Fibroblast of lung (primary cell): ENCODE data around the gene C3. TPM values are rescaled to one million over a fixed set of nuclear protein-coding genes. Genes with fewer than 3 reads are reported as not detected.

Experiments
- DNase-seq, 2 donors: peaks; one replicate each; pipeline versions ENCODE4 v3.0.0 to v3.0.0-alpha.2; 2010; ENCODE audit warnings: low read depth in 2 of 2
- H2AFZ ChIP-seq: 2 replicates; pipeline ENCODE4 v1.5.1; 2012; ENCODE audit warnings: low read length, control low read depth, inconsistent platforms
- H3K27ac ChIP-seq: 2 replicates; pipeline ENCODE4 v1.5.1; 2011; ENCODE audit warnings: low read length, control low read depth; ENCODE audit not compliant: insufficient read depth
- H3K27me3 ChIP-seq: 2 replicates; pipeline ENCODE4 v1.5.1; 2011; ENCODE audit warnings: mild to moderate bottlenecking, low read length; ENCODE audit not compliant: control insufficient read depth, insufficient read depth
- H3K36me3 ChIP-seq: 2 replicates; pipeline ENCODE4 v1.5.1; 2011; ENCODE audit warnings: low read length; ENCODE audit not compliant: control insufficient read depth, insufficient read depth
- H3K4me1 ChIP-seq: 2 replicates; pipeline ENCODE4 v1.5.1; 2011; ENCODE audit warnings: low read length; ENCODE audit not compliant: control insufficient read depth, insufficient read depth; ENCODE audit errors: extremely low read depth
- H3K4me2 ChIP-seq: 2 replicates; pipeline ENCODE4 v1.5.1; 2011; ENCODE audit warnings: low read length, control low read depth; ENCODE audit not compliant: insufficient read depth; ENCODE audit errors: extremely low read depth
- H3K4me3 ChIP-seq, 4 experiments: fragments of 200-600 bp in 1 of 4; sonication (generic) in 1 of 4; replicated peaks in 1 of 4; 2 replicates each; pipeline ENCODE4 v1.5.1; 2011 to 2016; ENCODE audit warnings: low read length in 4 of 4, low read depth in 3 of 4, mild to moderate bottlenecking in 3 of 4, control low read depth in 2 of 4, inconsistent platforms in 1 of 4, mixed read lengths in 1 of 4; ENCODE audit not compliant: insufficient read depth in 1 of 4; ENCODE audit errors: control extremely low read depth in 1 of 4
- H3K79me2 ChIP-seq: 2 replicates; pipeline ENCODE4 v1.5.1; 2012; ENCODE audit warnings: mild to moderate bottlenecking, low read length, inconsistent platforms; ENCODE audit not compliant: control insufficient read depth, insufficient read depth
- H3K9ac ChIP-seq: 2 replicates; pipeline ENCODE4 v1.5.1; 2011; ENCODE audit warnings: mild to moderate bottlenecking, low read length, control low read depth; ENCODE audit not compliant: insufficient read depth
- H3K9me3 ChIP-seq: 2 replicates; pipeline ENCODE4 v1.5.1; 2012; ENCODE audit warnings: low read depth, low read length; ENCODE audit not compliant: control insufficient read depth, insufficient read depth
- H4K20me1 ChIP-seq: 2 replicates; pipeline ENCODE4 v1.5.1; 2011; ENCODE audit warnings: low read length; ENCODE audit not compliant: control insufficient read depth, insufficient read depth; ENCODE audit errors: extremely low read depth
- EZH2 ChIP-seq: IDR thresholded peaks from 2 replicates; pipeline ENCODE4 v1.5.1; 2012; ENCODE audit warnings: low read length, control low read depth, mild to moderate bottlenecking; ENCODE audit errors: missing control alignments
- polyA plus RNA-seq, 2 donors: library from polyadenylated mRNA; depleted of rRNA in 1 of 2; stranded (reverse) in 1 of 2; unstranded in 1 of 2; fragments of >200 nt; gene quantifications; 2 replicates each; pipeline ENCODE4 v1.2.1, GENCODE V29; 2011 to 2012; ENCODE audit warnings: missing spikeins in 1 of 2
- total RNA-seq: library from RNA; depleted of rRNA; stranded (reverse); fragments of >200 nt; gene quantifications from 2 replicates; pipeline ENCODE4 v1.2.1, GENCODE V29; 2014
- TF ChIP-seq, protein P1 (sequence below), 2 donors: IDR thresholded peaks in 1 of 2; conservative IDR thresholded peaks in 1 of 2; 1 replicate in 1 of 2; 2 replicates in 1 of 2; pipeline ENCODE4 v1.5.1; 2011 to 2012; ENCODE audit warnings: low read length in 2 of 2, control low read depth in 1 of 2, inconsistent platforms in 1 of 2, low read depth in 1 of 2, mild to moderate bottlenecking in 1 of 2

C3 gene
- total and polyA plus RNA-seq, 2 donors (not counting 1 experiment from before 2014, with no cell fraction given) = 1.2 to 2.5 TPM

GRCh38 chr19:6713773-6714692 is 6.4 kb downstream of the C3 start:
- Histone ChIP-seq H3K27me3 (no peaks in the 10 kb centered on the region), H3K4me3 (no peak overlapping the region), H4K20me1 (no peaks in the 10 kb centered on the region), H3K79me2 (no peaks in the 10 kb centered on the region), H3K27ac (no peak overlapping the region), H3K36me3 (no peaks in the 10 kb centered on the region), H3K9me3 (no peaks in the 10 kb centered on the region), H3K4me2 (no peak overlapping the region), H3K9ac (no peak overlapping the region), H2AFZ (no peak overlapping the region), H3K4me1 (no peaks in the 10 kb centered on the region)
- no peak for DNase-seq
- TF ChIP-seq, protein P1, sequence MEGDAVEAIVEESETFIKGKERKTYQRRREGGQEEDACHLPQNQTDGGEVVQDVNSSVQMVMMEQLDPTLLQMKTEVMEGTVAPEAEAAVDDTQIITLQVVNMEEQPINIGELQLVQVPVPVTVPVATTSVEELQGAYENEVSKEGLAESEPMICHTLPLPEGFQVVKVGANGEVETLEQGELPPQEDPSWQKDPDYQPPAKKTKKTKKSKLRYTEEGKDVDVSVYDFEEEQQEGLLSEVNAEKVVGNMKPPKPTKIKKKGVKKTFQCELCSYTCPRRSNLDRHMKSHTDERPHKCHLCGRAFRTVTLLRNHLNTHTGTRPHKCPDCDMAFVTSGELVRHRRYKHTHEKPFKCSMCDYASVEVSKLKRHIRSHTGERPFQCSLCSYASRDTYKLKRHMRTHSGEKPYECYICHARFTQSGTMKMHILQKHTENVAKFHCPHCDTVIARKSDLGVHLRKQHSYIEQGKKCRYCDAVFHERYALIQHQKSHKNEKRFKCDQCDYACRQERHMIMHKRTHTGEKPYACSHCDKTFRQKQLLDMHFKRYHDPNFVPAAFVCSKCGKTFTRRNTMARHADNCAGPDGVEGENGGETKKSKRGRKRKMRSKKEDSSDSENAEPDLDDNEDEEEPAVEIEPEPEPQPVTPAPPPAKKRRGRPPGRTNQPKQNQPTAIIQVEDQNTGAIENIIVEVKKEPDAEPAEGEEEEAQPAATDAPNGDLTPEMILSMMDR (conservative IDR thresholded peaks at IDR 0.05 in 1 of 2, IDR thresholded peaks at IDR 0.05 in 1 of 2; ENCODE audit: low read depth in 1 of 2, low read length in 2 of 2) = no peak
- TF ChIP-seq EZH2 = no peak

GRCh38 chr19:6712692-6713670 is 7.5 kb downstream of the C3 start:
- no peak overlapping the region for H3K4me3 ChIP-seq
- no peak overlapping the region for H3K9ac ChIP-seq
- H2AFZ ChIP-seq = no peak overlapping the region
- no peak overlapping the region for H3K4me2 ChIP-seq
- H3K27ac ChIP-seq = no peak overlapping the region
- H4K20me1 ChIP-seq = no peaks in the 10 kb centered on the region
- DNase-seq = no peak
- no peaks in the 10 kb centered on the region for H3K27me3 ChIP-seq
- no peaks in the 10 kb centered on the region for H3K79me2 ChIP-seq
- no peaks in the 10 kb centered on the region for H3K9me3 ChIP-seq
- no peaks in the 10 kb centered on the region for H3K36me3 ChIP-seq
- H3K4me1 ChIP-seq = no peaks in the 10 kb centered on the region
- no peak for TF ChIP-seq EZH2
- TF ChIP-seq, protein P1 (conservative IDR thresholded peaks at IDR 0.05 in 1 of 2, IDR thresholded peaks at IDR 0.05 in 1 of 2; ENCODE audit: low read depth in 1 of 2, low read length in 2 of 2) = no peak

DNA sequence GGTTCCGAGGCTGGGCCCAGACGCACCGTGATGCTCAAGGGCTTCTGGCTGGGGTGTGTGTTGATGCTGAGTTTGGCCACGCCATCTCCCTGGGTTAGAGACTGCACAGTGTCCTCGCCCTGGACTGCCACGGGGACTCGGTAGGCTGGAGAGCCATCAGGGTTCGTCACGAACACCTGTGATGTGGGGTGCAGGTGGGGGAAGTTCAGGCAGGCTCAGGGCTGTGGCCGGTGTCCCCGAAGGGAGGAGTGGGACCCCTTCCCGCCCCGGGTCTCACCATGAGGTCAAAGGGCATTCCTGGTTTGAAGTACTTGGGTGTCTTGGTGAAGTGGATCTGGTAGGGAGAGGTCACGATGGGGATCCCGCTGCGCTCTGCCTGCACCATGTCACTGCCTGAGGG is 8.2 kb downstream of the C3 start:
- no peak for DNase-seq
- Histone ChIP-seq H3K9me3 (no peaks in the 10 kb centered on the region), H3K9ac (no peak overlapping the region), H2AFZ (no peak overlapping the region), H3K4me1 (no peaks in the 10 kb centered on the region), H3K27me3 (no peaks in the 10 kb centered on the region), H3K36me3 (no peaks in the 10 kb centered on the region), H3K27ac (no peak overlapping the region), H4K20me1 (no peaks in the 10 kb centered on the region), H3K79me2 (no peaks in the 10 kb centered on the region), H3K4me2 (no peak overlapping the region), H3K4me3 (no peak overlapping the region)
- TF ChIP-seq, protein P1 (conservative IDR thresholded peaks at IDR 0.05 in 1 of 2, IDR thresholded peaks at IDR 0.05 in 1 of 2; ENCODE audit: low read depth in 1 of 2, low read length in 2 of 2) = no peak
